HepG2 (cell line): Measurements from ENCODE around the gene KIF26B.

ENCODE experiments used
- ARNT ChIP-seq: fragments of 450-650 bp; IDR thresholded peaks from 2 replicates; pipeline ENCODE4 v1.6.1; 2017
- ELF4 ChIP-seq: sonication (generic); formaldehyde crosslinking; IDR thresholded peaks from 2 replicates; pipeline ENCODE4 v1.5.0; 2020; ENCODE audit warnings: missing genetic modification reagents, mild to moderate bottlenecking, moderate library complexity, borderline replicate concordance
- EP300 ChIP-seq, 3 experiments: sonication (generic) in 1 of 3; formaldehyde crosslinking in 1 of 3; IDR thresholded peaks; 2 replicates each; pipeline versions ENCODE4 v1.5.1 to v1.6.1; 2011 to 2020; ENCODE audit warnings: low read depth in 2 of 3, low read length in 2 of 3, borderline replicate concordance in 1 of 3, improper control_type of control experiment in 1 of 3, mild to moderate bottlenecking in 1 of 3, missing genetic modification reagents in 1 of 3, moderate library complexity in 1 of 3
- HOXA3 ChIP-seq: sonication (generic); formaldehyde crosslinking; IDR thresholded peaks from 2 replicates; pipeline ENCODE4 v1.5.0; 2020; ENCODE audit warnings: missing genetic modification reagents
- MLX ChIP-seq: IDR thresholded peaks from 2 replicates; pipeline ENCODE4 v1.6.1; 2016
- MNT ChIP-seq: fragments of 450-650 bp; IDR thresholded peaks from 2 replicates; pipeline ENCODE4 v1.6.1; 2016
- NR2C2 ChIP-seq: sonication (generic); formaldehyde crosslinking; IDR thresholded peaks from 2 replicates; pipeline ENCODE4 v1.4.0; 2020; ENCODE audit warnings: missing genetic modification reagents, mild to moderate bottlenecking, moderate library complexity, borderline replicate concordance
- PHF8 ChIP-seq: sonication (generic); formaldehyde crosslinking; IDR thresholded peaks from 2 replicates; pipeline ENCODE4 v1.5.0; 2020; ENCODE audit warnings: missing genetic modification reagents
- RARG ChIP-seq: sonication (generic); formaldehyde crosslinking; IDR thresholded peaks from 2 replicates; pipeline ENCODE4 v1.4.0; 2020; ENCODE audit warnings: low read depth, mild to moderate bottlenecking, missing genetic modification reagents
- ZBTB8A ChIP-seq: sonication (generic); formaldehyde crosslinking; IDR thresholded peaks from 2 replicates; pipeline ENCODE4 v1.4.0; 2020; ENCODE audit warnings: mild to moderate bottlenecking, low read depth, missing genetic modification reagents, borderline replicate concordance
- ZNF274 ChIP-seq: sonication (generic); formaldehyde crosslinking; IDR thresholded peaks from 2 replicates; pipeline ENCODE4 v1.5.1; 2020; ENCODE audit warnings: mild to moderate bottlenecking, missing genetic modification reagents
- ZNF451 ChIP-seq: sonication (generic); formaldehyde crosslinking; IDR thresholded peaks from 2 replicates; pipeline ENCODE4 v1.5.0; 2020; ENCODE audit warnings: mild to moderate bottlenecking, missing genetic modification reagents
- TF ChIP-seq, protein P1 (sequence below): sonication (generic); formaldehyde crosslinking; IDR thresholded peaks from 2 replicates; pipeline ENCODE4 v1.5.0; 2020; ENCODE audit warnings: mild to moderate bottlenecking, missing genetic modification reagents, moderate library complexity

GRCh38 chr1:245621589-245621988, 466.8 kb downstream of the KIF26B start:
- no peak for TF ChIP-seq EP300 (IDR thresholded peaks at IDR 0.05; ENCODE audit: low read depth in 2 of 2, low read length in 2 of 2)
- no peak for TF ChIP-seq EP300 (CRISPR knock-in tag; IDR thresholded peaks at IDR 0.05; ENCODE audit: borderline replicate concordance)
- TF ChIP-seq, protein P1, sequence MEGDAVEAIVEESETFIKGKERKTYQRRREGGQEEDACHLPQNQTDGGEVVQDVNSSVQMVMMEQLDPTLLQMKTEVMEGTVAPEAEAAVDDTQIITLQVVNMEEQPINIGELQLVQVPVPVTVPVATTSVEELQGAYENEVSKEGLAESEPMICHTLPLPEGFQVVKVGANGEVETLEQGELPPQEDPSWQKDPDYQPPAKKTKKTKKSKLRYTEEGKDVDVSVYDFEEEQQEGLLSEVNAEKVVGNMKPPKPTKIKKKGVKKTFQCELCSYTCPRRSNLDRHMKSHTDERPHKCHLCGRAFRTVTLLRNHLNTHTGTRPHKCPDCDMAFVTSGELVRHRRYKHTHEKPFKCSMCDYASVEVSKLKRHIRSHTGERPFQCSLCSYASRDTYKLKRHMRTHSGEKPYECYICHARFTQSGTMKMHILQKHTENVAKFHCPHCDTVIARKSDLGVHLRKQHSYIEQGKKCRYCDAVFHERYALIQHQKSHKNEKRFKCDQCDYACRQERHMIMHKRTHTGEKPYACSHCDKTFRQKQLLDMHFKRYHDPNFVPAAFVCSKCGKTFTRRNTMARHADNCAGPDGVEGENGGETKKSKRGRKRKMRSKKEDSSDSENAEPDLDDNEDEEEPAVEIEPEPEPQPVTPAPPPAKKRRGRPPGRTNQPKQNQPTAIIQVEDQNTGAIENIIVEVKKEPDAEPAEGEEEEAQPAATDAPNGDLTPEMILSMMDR (CRISPR knock-in tag): no peak
- TF ChIP-seq ELF4: no peak
- no peak for TF ChIP-seq ARNT
- TF ChIP-seq HOXA3 (CRISPR knock-in tag): no peak
- TF ChIP-seq MNT: no peak
- TF ChIP-seq MLX (CRISPR knock-in tag): no peak
- TF ChIP-seq RARG: no peak
- TF ChIP-seq NR2C2 (CRISPR knock-in tag): no peak
- no peak for TF ChIP-seq ZBTB8A (CRISPR knock-in tag)
- TF ChIP-seq PHF8: no peak
- no peak for TF ChIP-seq ZNF451 (CRISPR knock-in tag)
- TF ChIP-seq ZNF274: no peak
